SK-N-SH treated with all-trans-retinoic acid at 6 μM for 48 hours (cell line): ENCODE measurements around the gene ATRNL1.

Experiments
- ARNTL ChIP-seq: fragments of 450-650 bp; formaldehyde crosslinking; IDR thresholded peaks from 2 replicates; pipeline ENCODE4 v1.5.0; 2020; ENCODE audit warnings: low read depth, mild to moderate bottlenecking, moderate library complexity, borderline replicate concordance
- CREB5 ChIP-seq: fragments of 250-450 bp; sonication (Bioruptor Pico); IDR thresholded peaks from 2 replicates; pipeline ENCODE4 v1.5.1; 2020; ENCODE audit warnings: low read depth, mild to moderate bottlenecking, moderate library complexity
- PATZ1 ChIP-seq: fragments of 250-450 bp; sonication (Bioruptor Pico); IDR thresholded peaks from 2 replicates; pipeline ENCODE4 v1.8.0; 2020; ENCODE audit warnings: mild to moderate bottlenecking, moderate library complexity, borderline replicate concordance
- POU6F1 ChIP-seq: fragments of 250-450 bp; sonication (Bioruptor Pico); IDR thresholded peaks from 2 replicates; pipeline ENCODE4 v1.8.0; 2021; ENCODE audit warnings: low read depth, mild to moderate bottlenecking, moderate library complexity, borderline replicate concordance
- TSHZ2 ChIP-seq: fragments of 250-450 bp; sonication (Bioruptor Pico); IDR thresholded peaks from 2 replicates; pipeline ENCODE4 v1.5.0; 2020; ENCODE audit warnings: mild to moderate bottlenecking, moderate library complexity
- ZFP30 ChIP-seq: fragments of 450-650 bp; formaldehyde crosslinking; IDR thresholded peaks from 2 replicates; pipeline ENCODE4 v1.5.0; 2022; ENCODE audit warnings: mild to moderate bottlenecking, moderate library complexity
- ZNF70 ChIP-seq: fragments of 450-650 bp; formaldehyde crosslinking; IDR thresholded peaks from 2 replicates; pipeline ENCODE4 v1.5.0; 2020; ENCODE audit warnings: mild to moderate bottlenecking, moderate library complexity
- ZNF8 ChIP-seq: fragments of 450-650 bp; formaldehyde crosslinking; IDR thresholded peaks from 2 replicates; pipeline ENCODE4 v1.5.0; 2020; ENCODE audit warnings: mild to moderate bottlenecking, moderate library complexity

GRCh38 chr10:115953281-115953680 is 860.1 kb downstream of the ATRNL1 start:
- TF ChIP-seq PATZ1 (CRISPR knock-in tag), result no peak
- no peak for TF ChIP-seq ARNTL (CRISPR knock-in tag)
- no peak for TF ChIP-seq CREB5 (CRISPR knock-in tag)
- TF ChIP-seq TSHZ2 (CRISPR knock-in tag), result no peak
- no peak for TF ChIP-seq ZFP30 (CRISPR knock-in tag)
- no peak for TF ChIP-seq ZNF70 (CRISPR knock-in tag)
- no peak for TF ChIP-seq ZNF8 (CRISPR knock-in tag)
- TF ChIP-seq POU6F1 (CRISPR knock-in tag), result no peak
